DND-41 (cell line): ENCODE measurements around the gene OPCML.

Experiments
- ATAC-seq: fragments of 200-7000 bp; cut with Tn5 transposase; 3 replicates; pipeline ENCODE4 v1.9.1; 2021; ENCODE audit warnings: low read depth; ENCODE audit not compliant: insufficient read depth
- DNase-seq: peaks from one replicate; pipeline ENCODE4 v3.0.0-alpha.2; 2020
- H2AFZ ChIP-seq: 2 replicates; pipeline ENCODE4 v1.6.0; 2012; ENCODE audit warnings: low read depth, low read length
- H3K27ac ChIP-seq: 2 replicates; pipeline ENCODE4 v1.5.1; 2012; ENCODE audit warnings: low read length, inconsistent platforms
- H3K27me3 ChIP-seq: fragments of 200-600 bp; sonication (generic); 2 replicates; pipeline ENCODE4 v1.6.0; 2012; ENCODE audit warnings: low read length, mild to moderate bottlenecking, inconsistent platforms; ENCODE audit not compliant: insufficient read depth, poor library complexity
- H3K36me3 ChIP-seq: 2 replicates; pipeline ENCODE4 v1.5.1; 2012; ENCODE audit warnings: low read length, inconsistent platforms; ENCODE audit not compliant: insufficient read depth
- H3K4me1 ChIP-seq: 2 replicates; pipeline ENCODE4 v1.5.1; 2012; ENCODE audit warnings: mild to moderate bottlenecking, low read length; ENCODE audit not compliant: insufficient read depth
- H3K4me2 ChIP-seq: 2 replicates; pipeline ENCODE4 v1.6.0; 2012; ENCODE audit warnings: mild to moderate bottlenecking, moderate library complexity, low read length, inconsistent platforms; ENCODE audit not compliant: insufficient read depth
- H3K4me3 ChIP-seq, 2 experiments: fragments of 200-600 bp in 1 of 2; shearing (Covaris generic) in 1 of 2; 2 replicates each; pipeline ENCODE4 v1.5.1; 2012 to 2016; ENCODE audit warnings: inconsistent platforms in 2 of 2, low read length in 2 of 2, mild to moderate bottlenecking in 2 of 2, low read depth in 1 of 2, moderate library complexity in 1 of 2
- H3K79me2 ChIP-seq: 2 replicates; pipeline ENCODE4 v1.6.0; 2012; ENCODE audit warnings: low read length, inconsistent platforms; ENCODE audit not compliant: insufficient read depth
- H3K9ac ChIP-seq: 2 replicates; pipeline ENCODE4 v1.6.0; 2012; ENCODE audit warnings: low read depth, mild to moderate bottlenecking, inconsistent platforms, low read length, moderate library complexity
- H3K9me3 ChIP-seq: 2 replicates; pipeline ENCODE4 v1.5.1; 2012; ENCODE audit warnings: low read length, moderate library complexity, mild to moderate bottlenecking, inconsistent platforms; ENCODE audit not compliant: insufficient read depth, severe bottlenecking
- H4K20me1 ChIP-seq: 2 replicates; pipeline ENCODE4 v1.6.0; 2012; ENCODE audit warnings: low read length; ENCODE audit not compliant: insufficient read depth
- EZH2 ChIP-seq: IDR thresholded peaks from 3 replicates; pipeline ENCODE4 v1.6.1; 2012; ENCODE audit warnings: borderline replicate concordance, low read depth, mild to moderate bottlenecking, moderate library complexity, low read length, inconsistent platforms; ENCODE audit not compliant: severe bottlenecking
- TF ChIP-seq, protein P1 (sequence below): IDR thresholded peaks from 2 replicates; pipeline ENCODE4 v1.5.1; 2012; ENCODE audit warnings: borderline replicate concordance, low read length, moderate library complexity, mild to moderate bottlenecking; ENCODE audit not compliant: poor library complexity, severe bottlenecking; ENCODE audit errors: extremely low read depth

Gene OPCML

DNA sequence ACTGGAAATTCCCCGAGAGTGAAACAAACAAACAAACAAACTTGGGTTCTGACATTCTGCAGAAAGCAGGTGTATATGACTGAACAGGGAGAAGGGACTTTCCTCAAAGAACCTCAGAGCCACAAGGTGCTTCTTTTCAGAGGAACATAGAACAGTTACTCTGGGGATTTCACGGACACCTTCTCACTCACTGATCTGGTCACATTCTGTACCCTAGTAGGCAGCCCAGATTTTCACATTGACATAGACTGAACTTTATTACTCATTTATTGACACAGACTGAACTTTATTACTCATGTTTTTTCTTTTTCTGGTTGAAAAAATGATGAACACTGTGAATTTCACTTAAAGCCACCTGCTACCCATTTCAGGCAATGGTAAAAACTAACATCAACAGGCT lies 263.0 kb downstream of the OPCML start:
- no peaks in the 10 kb centered on the region for H4K20me1 ChIP-seq
- H3K36me3 ChIP-seq: no peaks in the 10 kb centered on the region
- no peak overlapping the region for H3K4me2 ChIP-seq
- no peak for DNase-seq
- no peak overlapping the region for H3K27ac ChIP-seq
- no peaks in the 10 kb centered on the region for H3K4me1 ChIP-seq
- H3K4me3 ChIP-seq: no peak overlapping the region
- H3K79me2 ChIP-seq: no peaks in the 10 kb centered on the region
- H3K27me3 ChIP-seq: peaks cover 6% of the 10 kb centered on the region
- no peak overlapping the region for H3K9ac ChIP-seq
- ATAC-seq: no peak
- no peak overlapping the region for H2AFZ ChIP-seq
- H3K9me3 ChIP-seq: no peaks in the 10 kb centered on the region
- TF ChIP-seq, protein P1, sequence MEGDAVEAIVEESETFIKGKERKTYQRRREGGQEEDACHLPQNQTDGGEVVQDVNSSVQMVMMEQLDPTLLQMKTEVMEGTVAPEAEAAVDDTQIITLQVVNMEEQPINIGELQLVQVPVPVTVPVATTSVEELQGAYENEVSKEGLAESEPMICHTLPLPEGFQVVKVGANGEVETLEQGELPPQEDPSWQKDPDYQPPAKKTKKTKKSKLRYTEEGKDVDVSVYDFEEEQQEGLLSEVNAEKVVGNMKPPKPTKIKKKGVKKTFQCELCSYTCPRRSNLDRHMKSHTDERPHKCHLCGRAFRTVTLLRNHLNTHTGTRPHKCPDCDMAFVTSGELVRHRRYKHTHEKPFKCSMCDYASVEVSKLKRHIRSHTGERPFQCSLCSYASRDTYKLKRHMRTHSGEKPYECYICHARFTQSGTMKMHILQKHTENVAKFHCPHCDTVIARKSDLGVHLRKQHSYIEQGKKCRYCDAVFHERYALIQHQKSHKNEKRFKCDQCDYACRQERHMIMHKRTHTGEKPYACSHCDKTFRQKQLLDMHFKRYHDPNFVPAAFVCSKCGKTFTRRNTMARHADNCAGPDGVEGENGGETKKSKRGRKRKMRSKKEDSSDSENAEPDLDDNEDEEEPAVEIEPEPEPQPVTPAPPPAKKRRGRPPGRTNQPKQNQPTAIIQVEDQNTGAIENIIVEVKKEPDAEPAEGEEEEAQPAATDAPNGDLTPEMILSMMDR: no peak
- TF ChIP-seq EZH2: no peak

DNA sequence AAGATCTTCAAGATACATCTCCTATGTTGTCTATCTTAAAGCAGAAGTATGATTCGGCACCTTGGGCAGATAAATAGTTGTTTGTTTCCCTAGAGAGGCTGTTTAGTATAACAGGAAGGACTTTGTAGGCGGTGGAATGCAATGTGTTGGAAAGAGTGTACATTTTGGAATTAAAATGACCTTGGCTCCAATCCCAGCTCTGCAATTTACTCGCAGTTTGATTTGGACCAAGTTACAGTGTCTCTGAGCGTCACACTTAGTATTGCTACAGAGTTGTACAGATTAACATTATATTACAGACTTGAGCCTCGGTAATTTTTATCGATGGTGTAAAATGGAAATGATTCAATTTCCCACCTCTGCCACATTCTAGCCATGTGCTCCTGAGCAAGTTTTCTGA lies 265.3 kb downstream of the OPCML start:
- TF ChIP-seq EZH2: no peak
- TF ChIP-seq, protein P1: no peak
- no peak overlapping the region for H3K27ac ChIP-seq
- no peak for ATAC-seq
- no peaks in the 10 kb centered on the region for H3K4me1 ChIP-seq
- no peak overlapping the region for H3K4me2 ChIP-seq
- peaks cover 6% of the 10 kb centered on the region for H3K27me3 ChIP-seq
- H4K20me1 ChIP-seq: no peaks in the 10 kb centered on the region
- no peaks in the 10 kb centered on the region for H3K9me3 ChIP-seq
- no peaks in the 10 kb centered on the region for H3K36me3 ChIP-seq
- H2AFZ ChIP-seq: no peak overlapping the region
- H3K9ac ChIP-seq: no peak overlapping the region
- no peak for DNase-seq
- H3K4me3 ChIP-seq: no peak overlapping the region
- H3K79me2 ChIP-seq: no peaks in the 10 kb centered on the region

DNA sequence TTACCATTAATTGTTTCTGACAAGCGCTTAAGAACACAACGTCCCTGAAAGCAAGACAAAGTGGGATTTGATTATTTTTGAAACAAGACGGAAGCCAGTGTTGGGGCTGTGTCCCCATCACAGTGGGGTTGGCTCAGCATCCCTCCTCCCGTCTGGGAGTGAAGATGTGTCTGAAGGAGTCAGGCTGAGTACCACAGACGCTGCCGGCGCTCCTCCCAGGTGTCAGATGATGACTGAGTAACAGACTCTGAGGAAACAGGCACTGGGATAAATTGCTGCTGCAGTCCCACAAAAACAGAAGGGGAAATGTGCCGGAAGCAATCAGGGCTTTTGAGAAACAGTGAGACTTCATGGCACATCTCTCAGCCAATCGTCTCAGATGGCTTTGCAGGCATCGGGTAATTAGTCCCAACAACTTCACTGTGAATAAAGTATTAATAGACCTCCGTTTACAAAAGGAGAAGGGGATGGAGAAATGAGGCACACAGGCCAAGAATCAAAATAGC lies 266.7 kb downstream of the OPCML start:
- Histone ChIP-seq H3K79me2 (no peaks in the 10 kb centered on the region), H3K9ac (no peak overlapping the region), H3K9me3 (no peaks in the 10 kb centered on the region), H3K4me1 (no peaks in the 10 kb centered on the region), H2AFZ (no peak overlapping the region), H3K4me2 (no peak overlapping the region), H3K27ac (no peak overlapping the region), H3K4me3 (no peak overlapping the region), H4K20me1 (no peaks in the 10 kb centered on the region), H3K27me3 (peaks cover 9% of the 10 kb centered on the region), H3K36me3 (no peaks in the 10 kb centered on the region)
- TF ChIP-seq, protein P1: no peak
- no peak for TF ChIP-seq EZH2
- DNase-seq: no peak
- ATAC-seq: no peak

DNA sequence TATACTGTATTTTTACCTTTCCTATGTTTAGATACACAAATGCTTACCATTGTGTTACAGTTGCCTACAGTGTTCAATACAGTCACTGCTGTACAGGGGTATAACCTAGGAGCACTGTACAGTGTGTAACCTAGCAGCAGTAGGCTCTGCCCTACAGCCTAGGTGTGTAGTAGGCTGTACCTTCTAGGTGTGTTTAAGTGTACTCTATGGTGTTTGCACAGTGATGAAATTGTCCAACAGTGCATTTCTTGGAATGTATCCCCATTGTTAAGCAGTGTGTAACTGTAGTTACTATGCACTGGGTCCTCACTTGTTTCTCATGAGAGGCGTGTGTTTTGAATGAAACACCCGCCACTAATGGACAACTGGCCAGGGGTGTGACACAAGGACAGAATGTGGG lies 269.0 kb downstream of the OPCML start:
- DNase-seq (no peak), ATAC-seq (no peak)
- H3K27ac ChIP-seq: no peak overlapping the region
- no peaks in the 10 kb centered on the region for H3K79me2 ChIP-seq
- no peak for TF ChIP-seq EZH2
- TF ChIP-seq, protein P1: no peak
- H4K20me1 ChIP-seq: no peaks in the 10 kb centered on the region
- H3K9me3 ChIP-seq: no peaks in the 10 kb centered on the region
- H3K4me1 ChIP-seq: no peaks in the 10 kb centered on the region
- no peak overlapping the region for H3K4me3 ChIP-seq
- no peak overlapping the region for H2AFZ ChIP-seq
- no peak overlapping the region for H3K4me2 ChIP-seq
- H3K27me3 ChIP-seq: peaks cover 11% of the 10 kb centered on the region
- H3K9ac ChIP-seq: no peak overlapping the region
- no peaks in the 10 kb centered on the region for H3K36me3 ChIP-seq
